ENCODE data around the gene HS3ST1. TPM values are rescaled to one million over a fixed set of nuclear protein-coding genes. Genes with fewer than 3 reads are reported as not detected.

Gene HS3ST1
- total RNA-seq, 2 experiments from 2014 or later = not detected

DNA sequence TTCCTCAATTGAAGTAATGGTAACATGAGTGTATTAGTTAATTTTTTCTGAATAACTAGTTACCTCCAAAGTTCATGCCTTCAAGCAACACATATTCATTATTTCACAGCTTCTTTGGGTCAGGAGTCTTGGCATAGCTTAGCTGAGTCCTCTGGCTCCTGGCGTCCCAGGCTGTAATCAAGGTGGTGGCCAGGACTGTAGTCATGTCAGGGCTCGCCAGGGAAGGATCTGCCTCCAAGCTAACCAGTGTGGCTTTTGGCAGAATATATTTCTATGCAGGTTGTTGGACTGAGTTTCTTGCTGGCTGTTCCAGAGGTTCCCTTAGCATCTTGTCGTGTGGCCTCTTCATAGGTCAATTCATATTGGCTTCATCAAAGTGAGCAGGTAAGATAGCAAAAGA is 10.0 kb upstream of the HS3ST1 start:
- Mint-ChIP-seq H3K27ac (no peak overlapping the region), H3K4me3 (no peak overlapping the region), H3K4me1 (ENCODE audit: low read depth) (no peaks in the 10 kb centered on the region), H3K27me3 (no peaks in the 10 kb centered on the region), H3K9me3 (no peaks in the 10 kb centered on the region), H3K36me3 (ENCODE audit: low read depth) (no peaks in the 10 kb centered on the region)
- TF ChIP-seq, protein P1, sequence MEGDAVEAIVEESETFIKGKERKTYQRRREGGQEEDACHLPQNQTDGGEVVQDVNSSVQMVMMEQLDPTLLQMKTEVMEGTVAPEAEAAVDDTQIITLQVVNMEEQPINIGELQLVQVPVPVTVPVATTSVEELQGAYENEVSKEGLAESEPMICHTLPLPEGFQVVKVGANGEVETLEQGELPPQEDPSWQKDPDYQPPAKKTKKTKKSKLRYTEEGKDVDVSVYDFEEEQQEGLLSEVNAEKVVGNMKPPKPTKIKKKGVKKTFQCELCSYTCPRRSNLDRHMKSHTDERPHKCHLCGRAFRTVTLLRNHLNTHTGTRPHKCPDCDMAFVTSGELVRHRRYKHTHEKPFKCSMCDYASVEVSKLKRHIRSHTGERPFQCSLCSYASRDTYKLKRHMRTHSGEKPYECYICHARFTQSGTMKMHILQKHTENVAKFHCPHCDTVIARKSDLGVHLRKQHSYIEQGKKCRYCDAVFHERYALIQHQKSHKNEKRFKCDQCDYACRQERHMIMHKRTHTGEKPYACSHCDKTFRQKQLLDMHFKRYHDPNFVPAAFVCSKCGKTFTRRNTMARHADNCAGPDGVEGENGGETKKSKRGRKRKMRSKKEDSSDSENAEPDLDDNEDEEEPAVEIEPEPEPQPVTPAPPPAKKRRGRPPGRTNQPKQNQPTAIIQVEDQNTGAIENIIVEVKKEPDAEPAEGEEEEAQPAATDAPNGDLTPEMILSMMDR (IDR thresholded peaks at IDR 0.05) = no peak
- Histone ChIP-seq H3K4me3 (ENCODE audit: low read length) (no peak overlapping the region), H3K27ac (ENCODE audit: low read depth in 1 of 2, low read length in 2 of 2) (no peak overlapping the region), H3K4me1 (ENCODE audit: insufficient read depth, low read length) (no peaks in the 10 kb centered on the region), H3K36me3 (ENCODE audit: insufficient read depth, low read length) (no peaks in the 10 kb centered on the region), H3K27me3 (ENCODE audit: control insufficient read depth in 1 of 2, insufficient read depth in 2 of 2, low read length in 2 of 2) (no peaks in the 10 kb centered on the region), H3K9me3 (ENCODE audit: control insufficient read depth in 1 of 2, insufficient read depth in 1 of 2, low read length in 2 of 2) (no peaks in the 10 kb centered on the region)
- no peak for DNase-seq
- intact Hi-C loops (cut with DNase I, micrococcal nuclease) = no loop called here
- POLR2A ChIA-PET = no interaction called here
- CTCF ChIA-PET = no interaction called here
- ATAC-seq (ENCODE audit: poor library complexity) = no peak

DNA sequence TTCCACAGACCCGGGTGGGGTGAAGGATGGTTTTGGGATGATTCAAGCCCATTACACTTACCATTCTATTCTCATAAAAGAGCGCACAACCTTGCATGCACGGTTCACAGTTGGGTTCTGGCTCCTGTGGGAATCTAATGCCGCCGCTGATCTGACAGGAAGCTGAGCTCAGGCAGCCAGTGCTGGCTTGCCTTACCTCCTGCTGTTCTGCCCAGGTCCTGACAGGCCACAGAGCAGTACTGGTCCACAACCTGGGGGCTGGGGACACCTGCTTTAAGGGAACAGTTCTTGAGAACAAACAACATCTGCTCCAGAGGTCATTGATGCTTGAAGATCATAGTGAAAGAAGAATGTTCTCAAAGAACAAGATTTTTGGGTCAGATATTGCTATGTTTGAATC is 8.0 kb upstream of the HS3ST1 start:
- no peak overlapping the region for H3K4me3 Mint-ChIP-seq

DNA sequence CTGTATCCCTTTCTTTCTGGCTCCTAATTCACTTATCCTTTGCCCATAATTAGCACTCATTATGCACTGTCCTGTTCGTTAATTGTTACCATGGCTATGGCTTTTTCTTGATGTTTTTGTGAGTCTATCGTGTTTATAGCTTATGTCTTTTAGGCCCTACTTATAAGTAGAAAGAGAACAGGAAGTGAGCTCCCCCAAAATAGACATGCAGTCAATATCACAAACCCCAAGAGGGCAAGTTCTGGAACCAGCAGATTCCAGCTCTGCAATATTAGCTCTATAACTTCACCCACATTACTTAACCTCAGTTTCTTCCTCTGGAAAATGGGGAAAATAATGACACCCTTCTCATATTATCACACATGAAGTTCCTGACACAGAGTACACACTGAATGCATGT is 7.4 kb upstream of the HS3ST1 start:
- no peak overlapping the region for H3K4me3 ChIP-seq (ENCODE audit: low read length)
- ATAC-seq (ENCODE audit: poor library complexity) = no peak
- no peak overlapping the region for H3K27ac Mint-ChIP-seq
- H3K27ac ChIP-seq (ENCODE audit: low read depth in 1 of 2, low read length in 2 of 2) = no peak overlapping the region
- H3K4me3 Mint-ChIP-seq = no peak overlapping the region
- H3K9me3 ChIP-seq (ENCODE audit: control insufficient read depth in 1 of 2, insufficient read depth in 1 of 2, low read length in 2 of 2) = no peaks in the 10 kb centered on the region
- intact Hi-C loops (cut with DNase I, micrococcal nuclease) = no loop called here
- H3K27me3 ChIP-seq (ENCODE audit: control insufficient read depth in 1 of 2, insufficient read depth in 2 of 2, low read length in 2 of 2) = no peaks in the 10 kb centered on the region
- no peaks in the 10 kb centered on the region for H3K4me1 Mint-ChIP-seq (ENCODE audit: low read depth)
- H3K9me3 Mint-ChIP-seq = no peaks in the 10 kb centered on the region
- TF ChIP-seq, protein P1 (IDR thresholded peaks at IDR 0.05) = no peak
- no peak for DNase-seq
- H3K36me3 Mint-ChIP-seq (ENCODE audit: low read depth) = no peaks in the 10 kb centered on the region
- H3K4me1 ChIP-seq (ENCODE audit: insufficient read depth, low read length) = no peaks in the 10 kb centered on the region
- CTCF ChIA-PET = interaction anchor here (1.5 kb wide), 1 partner anchor 12 kb away, joined by 4 read pairs; no protein-coding TSS in a partner anchor
- POLR2A ChIA-PET = interaction anchor here (0.5 to 1.1 kb wide), 2 partner anchors 10 to 1346 kb away, joined by 3 read pairs; no protein-coding TSS in a partner anchor
- no peaks in the 10 kb centered on the region for H3K36me3 ChIP-seq (ENCODE audit: insufficient read depth, low read length)
- H3K27me3 Mint-ChIP-seq = peaks cover 10% of the 10 kb centered on the region

More for the DNA sequence above, 8.0 kb upstream of the HS3ST1 start:
- Histone ChIP-seq H3K4me3 (ENCODE audit: low read length) (no peak overlapping the region), H3K4me1 (ENCODE audit: insufficient read depth, low read length) (no peaks in the 10 kb centered on the region), H3K27me3 (ENCODE audit: control insufficient read depth in 1 of 2, insufficient read depth in 2 of 2, low read length in 2 of 2) (no peaks in the 10 kb centered on the region), H3K27ac (ENCODE audit: low read depth in 1 of 2, low read length in 2 of 2) (no peak overlapping the region), H3K36me3 (ENCODE audit: insufficient read depth, low read length) (no peaks in the 10 kb centered on the region), H3K9me3 (ENCODE audit: control insufficient read depth in 1 of 2, insufficient read depth in 1 of 2, low read length in 2 of 2) (no peaks in the 10 kb centered on the region)
- intact Hi-C loops (cut with DNase I, micrococcal nuclease) = no loop called here
- Mint-ChIP-seq H3K9me3 (no peaks in the 10 kb centered on the region), H3K27ac (no peak overlapping the region), H3K27me3 (peaks cover 4% of the 10 kb centered on the region), H3K36me3 (ENCODE audit: low read depth) (no peaks in the 10 kb centered on the region), H3K4me1 (ENCODE audit: low read depth) (no peaks in the 10 kb centered on the region)
- ChIA-PET POLR2A (interaction anchor here (1.1 kb wide), 1 partner anchor 11 kb away, joined by 3 read pairs; no protein-coding TSS in a partner anchor), CTCF (no interaction called here)
- no peak for ATAC-seq (ENCODE audit: poor library complexity)
- TF ChIP-seq, protein P1 (IDR thresholded peaks at IDR 0.05) = no peak
- no peak for DNase-seq
